GM21360 (cell line): ENCODE data around the gene CCDC57.

ENCODE experiments used
- ATAC-seq: cut with Tn5 transposase; IDR thresholded peaks from one replicate; pipeline ENCODE4 v1.9.1; 2021; ENCODE audit warnings: mild to moderate bottlenecking, moderate library complexity; ENCODE audit not compliant: unreplicated experiment

CCDC57 gene

DNA sequence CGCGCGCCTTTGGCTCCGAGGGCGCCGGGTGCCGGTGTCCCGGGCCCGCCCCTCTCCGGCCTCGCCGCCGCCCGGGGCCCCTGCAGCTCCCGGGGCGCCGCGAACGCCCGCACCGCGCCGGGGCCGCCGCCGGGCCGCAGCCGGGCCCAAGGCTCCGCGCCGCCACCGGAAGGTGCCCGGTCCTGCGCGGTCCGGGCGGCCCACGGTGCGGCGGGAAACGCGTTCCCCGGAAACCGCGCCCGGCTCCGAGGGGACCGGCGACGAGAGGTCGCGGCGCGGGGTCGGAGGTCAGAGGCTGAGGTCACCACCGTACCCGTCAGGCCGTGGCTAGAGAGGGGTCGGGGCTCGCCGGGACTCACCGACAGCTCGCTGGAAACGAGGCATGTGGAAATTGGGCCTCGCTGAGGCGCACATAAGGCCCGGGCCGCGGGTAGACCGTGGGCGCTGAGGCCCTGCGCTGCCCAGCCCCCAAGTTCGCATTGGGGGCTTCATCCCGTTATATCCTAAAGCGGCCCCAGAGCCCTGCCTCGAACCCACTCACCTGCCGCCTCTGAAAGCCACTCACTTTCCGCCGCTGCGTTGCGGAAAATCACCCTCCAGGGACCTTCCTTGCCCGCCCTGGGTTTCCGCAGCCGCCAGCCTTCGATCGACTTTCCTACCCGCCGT, 146.9 kb downstream of the CCDC57 start, which contains the start of gene DUS1L:
Gene DUS1L (minus strand): TSS at position 167 of the 666 bp plus-strand sequence. CDS start 745 bp downstream, outside the sequence.
- ATAC-seq = peak; percentile 75

DNA sequence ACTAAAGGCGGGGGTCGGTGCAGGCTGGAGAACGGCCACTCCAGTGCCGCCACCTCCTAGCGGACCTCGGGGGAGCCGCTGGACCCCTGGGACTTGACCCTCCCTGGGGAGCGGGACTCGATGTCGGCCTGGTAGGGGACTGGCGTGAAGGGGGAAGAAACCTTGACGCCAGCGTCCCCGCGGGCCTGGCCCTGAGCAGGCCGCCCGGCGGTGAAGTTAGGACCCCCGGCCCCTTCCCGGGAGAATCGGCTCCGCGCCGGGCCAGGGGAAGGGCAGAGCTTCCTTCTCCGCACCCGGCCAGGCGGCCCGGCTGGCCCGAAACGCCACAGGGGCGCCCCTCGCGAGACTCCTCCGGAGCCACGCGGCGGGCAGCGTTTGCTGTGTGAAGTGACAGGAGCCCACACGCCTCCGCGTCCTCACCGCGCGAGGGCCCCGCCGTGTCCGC, 147.4 kb downstream of the CCDC57 start:
- ATAC-seq = peak; percentile 38

DNA sequence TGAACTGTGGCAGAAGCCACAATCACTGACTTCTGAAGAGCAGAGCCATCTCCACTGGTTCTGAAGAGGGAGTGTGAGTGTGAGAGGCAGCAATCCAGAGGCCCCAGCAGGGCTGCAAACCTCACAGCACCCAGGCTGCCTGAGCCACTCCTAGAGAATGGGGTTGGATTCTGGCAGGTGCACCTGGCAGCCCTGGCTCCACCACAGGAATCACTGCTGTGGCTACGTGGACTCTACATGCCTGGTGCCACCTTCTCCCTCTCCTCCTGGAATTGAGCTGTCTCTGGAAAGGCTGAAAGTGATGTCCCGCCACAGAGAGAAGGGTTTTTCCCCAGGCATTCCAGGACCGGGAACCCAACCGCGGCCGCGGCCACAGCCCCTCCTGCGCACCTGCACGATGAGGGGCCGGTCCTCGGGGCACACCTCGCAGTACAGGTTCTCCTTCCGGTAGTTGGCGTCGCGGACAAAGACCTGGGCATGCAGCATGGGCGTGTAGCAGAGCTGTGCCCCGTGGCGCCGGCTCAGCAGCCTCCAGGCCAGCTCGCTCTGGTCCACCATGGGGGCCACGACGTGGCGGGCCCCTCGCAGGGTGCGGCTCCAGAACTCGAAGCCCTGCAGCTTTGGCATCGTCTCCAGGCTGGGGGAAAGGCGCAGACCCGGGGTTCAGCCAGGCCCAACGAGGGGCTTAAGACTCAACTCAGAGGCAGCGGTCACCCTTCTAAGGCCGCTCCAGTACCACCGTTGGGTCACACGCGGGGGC, 148.0 kb downstream of the CCDC57 start:
- no peak for ATAC-seq

DNA sequence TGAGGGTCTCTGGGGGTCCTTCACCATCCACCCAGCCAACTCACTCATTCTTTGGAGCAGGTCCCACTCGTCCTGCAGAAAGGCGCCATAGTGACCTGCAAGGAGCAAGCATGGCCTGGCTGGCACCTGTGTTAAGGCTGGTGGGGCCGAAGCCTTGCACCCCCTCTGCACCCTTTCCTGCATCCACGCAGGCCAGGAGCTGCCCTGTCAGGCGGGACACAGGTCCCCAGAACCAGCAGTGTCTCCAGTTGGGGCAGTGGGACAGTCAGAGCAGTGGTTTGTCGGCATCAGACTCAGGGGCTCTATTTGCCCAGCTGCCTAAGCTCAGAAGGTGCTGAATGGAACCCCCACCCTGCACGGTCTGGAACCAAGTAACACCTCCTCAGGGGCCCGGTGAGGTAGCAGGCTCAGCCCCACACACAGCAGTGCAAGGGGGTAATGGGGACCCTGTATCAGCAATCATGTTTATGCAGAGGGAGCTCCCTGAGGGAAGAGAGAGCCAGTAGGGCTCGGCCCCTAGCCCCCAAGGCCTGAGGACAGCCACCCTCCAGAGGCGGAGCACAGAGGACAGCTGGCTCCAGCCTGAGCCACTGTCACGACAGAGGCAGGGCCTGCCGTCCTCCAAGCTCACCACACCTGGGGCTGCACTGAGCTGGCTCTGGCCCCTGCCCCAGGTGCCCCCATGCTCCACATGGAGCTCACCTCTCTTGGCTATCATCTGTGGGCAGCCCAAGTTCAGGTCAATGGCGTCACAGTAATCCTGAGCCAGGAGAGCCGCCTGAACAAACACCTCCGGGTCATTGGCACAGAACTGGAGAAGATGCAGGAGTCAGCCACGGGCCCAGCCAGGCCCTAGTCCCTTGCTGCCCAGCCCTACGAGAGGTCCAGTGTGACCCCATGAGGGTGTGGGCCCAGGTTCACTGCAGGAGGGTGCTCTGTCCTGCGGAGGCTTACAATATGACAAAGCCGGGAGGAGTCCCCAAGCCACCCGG, 148.9 kb downstream of the CCDC57 start:
- no peak for ATAC-seq

DNA sequence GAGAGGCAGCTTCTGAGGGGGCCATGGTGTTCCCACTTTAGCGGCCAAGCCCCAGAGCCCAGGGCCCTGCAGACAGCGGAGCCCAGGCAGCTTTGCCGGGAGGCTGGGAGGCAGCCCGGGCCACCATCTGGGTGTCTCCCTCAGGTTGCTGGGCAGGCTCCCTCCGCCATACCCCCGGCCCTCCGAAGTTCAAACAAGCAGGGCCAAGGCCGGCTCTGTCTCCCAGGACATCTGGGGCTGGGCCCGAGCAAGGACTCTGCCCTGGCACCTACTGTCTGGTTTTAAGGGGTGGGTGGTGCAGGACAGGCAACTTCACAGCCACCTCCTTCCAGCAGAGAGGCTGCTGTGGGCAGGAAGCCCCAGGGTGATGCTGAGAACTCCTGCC, 149.7 kb downstream of the CCDC57 start:
- ATAC-seq = no peak

DNA sequence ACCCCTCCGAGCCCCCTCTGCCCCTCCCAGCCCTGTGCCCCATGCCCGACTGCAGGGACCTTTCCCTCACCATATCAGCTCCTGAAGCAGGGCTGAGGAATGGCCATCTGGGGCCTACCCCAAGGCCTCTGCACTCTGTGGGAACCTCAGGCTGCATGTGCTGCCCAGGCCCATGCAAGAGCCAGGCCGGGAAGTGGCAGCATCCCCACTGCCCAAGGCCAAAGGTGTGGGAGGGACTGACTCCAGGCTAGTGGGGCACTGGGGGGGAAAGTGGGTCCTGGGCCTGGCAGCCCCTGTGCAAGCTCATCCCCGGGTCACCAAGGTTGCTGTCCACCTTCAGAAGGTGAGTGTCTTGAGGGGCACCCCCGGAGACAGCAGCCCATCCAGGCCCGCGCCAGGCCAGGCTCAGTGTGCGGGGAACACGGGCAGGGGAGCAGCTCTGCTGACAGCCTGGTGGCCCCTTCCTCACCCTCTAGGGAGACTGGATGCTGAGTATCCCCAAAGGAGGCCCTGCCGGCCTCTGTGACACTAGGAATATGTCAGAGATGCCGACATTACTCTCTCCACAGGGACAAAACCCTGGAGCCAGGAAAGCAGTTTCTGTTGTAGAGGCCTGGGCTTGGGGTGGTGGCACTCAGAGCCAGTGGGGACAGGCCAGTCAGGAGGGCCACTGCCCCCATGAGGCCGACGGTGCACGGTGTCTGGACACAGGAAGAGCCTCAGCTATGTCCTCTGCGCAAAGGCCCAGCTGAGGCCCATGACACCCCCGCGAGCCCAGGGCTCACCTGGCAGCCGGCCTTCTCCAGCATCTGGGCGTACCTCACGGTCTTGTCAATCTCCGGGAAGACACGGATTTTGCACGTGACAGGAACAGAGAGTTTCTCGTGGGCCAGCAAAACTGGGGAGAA, 150.3 kb downstream of the CCDC57 start:
- ATAC-seq = no peak

DNA sequence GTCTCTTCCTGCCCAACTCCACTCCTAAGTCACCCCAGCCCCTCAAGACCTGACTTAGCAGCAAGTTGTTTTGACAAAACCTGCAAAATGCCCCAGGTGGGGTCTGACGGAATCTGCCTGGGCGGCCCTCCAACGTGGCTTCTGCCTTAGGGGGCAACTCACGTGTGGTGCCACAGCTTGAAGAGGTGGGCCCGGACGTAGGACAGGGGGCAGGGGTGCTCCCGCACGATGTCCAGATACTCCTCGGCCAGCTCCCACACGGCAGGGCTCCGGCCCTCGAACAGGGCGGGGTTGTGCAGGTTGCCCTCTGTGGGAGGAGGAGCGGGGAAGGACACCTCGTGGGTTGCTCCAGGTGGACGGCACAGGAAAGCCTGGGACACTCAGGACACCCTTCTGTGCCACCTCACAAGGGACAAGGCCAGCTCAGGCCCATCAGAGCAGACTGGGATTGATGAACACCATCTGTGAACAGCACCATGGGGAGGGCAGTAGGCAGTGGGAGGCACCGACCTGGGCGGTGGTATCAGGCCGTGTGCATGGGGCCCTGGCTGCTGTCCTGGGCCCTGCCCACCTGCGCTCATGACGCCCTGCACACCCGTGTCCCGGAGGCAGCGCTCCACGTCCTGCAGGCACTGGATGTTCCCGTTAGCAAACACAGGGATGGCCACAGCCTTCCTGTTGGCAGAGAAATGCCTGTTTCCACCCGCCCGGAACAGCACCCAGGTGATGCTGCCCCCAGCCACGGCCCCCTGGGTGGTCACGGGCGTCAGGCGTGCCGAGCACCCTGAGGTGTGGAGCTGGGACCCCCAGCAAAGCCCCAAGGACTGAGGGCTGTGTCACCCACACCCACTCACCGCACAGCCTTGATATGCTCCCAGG, 151.4 kb downstream of the CCDC57 start:
- no peak for ATAC-seq

DNA sequence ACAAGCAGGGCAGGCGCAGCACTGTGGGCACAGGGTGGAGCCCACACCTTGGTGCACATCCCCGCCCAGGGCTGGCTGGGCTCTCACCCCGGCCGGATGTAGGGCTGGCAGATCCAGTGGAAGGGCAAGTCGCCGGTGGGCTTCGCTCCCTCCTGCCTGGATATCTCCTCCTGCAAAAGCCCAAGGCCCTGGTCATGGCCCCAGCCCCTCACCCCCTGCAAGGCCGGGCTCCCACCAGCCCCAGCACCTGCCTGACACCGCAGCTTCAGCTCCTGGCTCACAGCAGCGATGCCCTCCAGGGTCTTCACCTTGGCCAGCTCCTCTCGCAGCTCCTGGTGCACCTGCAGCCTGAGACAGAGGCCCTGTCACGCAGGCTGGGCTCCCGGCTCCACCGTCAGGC, 152.0 kb downstream of the CCDC57 start:
- no peak for ATAC-seq

DNA sequence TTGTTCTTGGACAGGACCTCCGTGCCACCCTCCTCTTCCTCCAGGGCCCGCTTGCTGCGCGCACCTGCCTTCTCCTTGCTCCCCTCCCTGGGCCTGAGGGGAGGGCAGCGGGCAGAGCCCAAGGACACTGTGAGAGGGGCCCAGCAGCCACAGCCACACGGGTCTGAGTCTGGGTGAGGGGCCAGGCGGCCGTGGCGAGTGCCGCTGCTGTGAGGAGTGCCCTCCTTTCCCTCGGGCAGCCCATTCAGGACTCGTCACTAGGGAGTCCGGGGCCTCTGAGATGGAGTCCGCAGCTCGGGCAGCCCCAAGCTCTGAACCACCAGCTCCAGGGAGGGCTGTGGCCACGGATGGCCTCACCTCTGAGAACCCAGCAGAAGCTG, 152.7 kb downstream of the CCDC57 start:
- ATAC-seq = no peak

DNA sequence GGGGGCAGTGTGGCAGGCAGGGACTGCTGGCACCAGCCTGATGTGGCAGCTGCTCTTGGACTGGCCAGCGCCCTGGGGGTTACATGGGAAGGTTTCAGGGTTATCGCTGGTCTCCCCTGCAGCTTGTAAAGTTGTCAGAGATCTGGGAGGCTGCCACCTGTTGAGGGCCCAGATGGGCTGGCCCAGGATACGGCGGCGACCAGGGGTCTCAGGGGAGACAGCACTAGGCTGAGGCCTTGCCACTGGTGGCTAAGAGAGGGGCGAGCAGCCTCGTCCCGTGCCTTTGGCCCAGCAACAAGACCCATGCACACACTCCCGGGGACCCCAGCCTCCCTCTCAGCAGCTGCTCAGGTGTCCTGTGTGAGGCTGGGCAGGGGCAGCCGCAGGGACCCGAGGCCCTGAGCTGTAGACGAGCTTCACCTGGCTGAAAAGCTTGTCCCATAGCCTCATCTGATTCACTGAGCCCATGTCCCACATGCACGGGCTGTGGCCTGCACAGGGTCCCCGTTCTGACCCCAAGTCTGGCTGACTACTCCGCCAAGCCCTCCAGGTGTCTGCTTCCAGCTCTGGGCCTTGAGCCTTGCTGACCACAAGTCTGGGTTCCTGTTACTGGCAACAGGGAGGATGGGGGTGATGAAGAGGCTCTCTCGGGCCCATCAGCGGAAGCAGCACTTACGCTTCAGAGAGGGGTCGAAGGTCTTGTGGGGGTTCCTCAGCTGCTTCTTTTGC, 153.2 kb downstream of the CCDC57 start:
- no peak for ATAC-seq

DNA sequence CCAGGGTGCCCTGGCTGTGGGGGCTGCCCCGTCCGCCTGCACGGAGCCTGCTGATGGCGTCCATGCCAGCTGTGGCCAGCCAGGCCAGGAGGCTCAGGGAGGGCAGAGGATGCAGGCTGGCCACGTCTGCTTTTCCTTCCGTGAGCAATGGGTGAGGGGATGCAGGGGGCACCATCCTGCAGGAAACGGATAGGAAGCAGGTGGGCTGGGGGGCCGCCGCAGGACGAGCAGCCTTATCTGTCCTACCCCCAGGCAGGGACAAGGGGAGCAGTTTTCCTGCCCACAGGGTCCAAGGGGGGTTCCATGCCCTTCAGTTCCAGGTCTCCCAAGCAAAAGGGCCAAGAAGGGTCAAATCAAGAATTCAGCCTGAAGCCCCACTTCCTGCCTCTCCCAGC, 153.8 kb downstream of the CCDC57 start:
- no peak for ATAC-seq

DNA sequence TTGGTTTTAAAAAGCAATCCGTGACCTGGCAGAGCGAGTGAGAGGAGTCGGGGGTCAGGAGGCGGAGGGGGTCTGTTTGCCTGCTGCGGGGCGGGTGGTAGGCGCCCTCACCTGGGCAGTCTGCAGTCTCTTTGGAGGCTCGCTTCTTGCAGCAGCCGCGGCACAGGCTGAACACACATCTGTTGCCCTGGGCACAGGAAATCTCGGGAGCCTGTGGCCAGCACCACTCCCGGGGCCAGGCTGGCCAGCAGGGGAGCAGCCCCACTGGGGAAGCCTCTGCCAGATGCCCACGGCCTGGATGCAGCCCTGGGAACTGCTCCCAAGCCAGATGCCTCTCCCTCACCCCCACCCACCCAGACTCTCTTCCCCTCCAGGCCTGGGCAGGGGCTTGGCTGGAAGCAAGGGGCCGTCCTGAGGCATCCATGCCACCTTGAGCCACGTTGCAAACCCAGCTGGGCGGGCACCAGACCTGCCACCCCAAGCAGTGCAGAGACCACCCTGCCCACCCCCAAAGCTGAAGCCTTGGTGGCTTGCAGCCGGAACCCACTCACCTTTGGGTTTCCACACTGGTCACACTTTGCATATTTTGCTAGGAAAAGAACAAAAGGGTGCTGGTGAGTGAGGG, 154.3 kb downstream of the CCDC57 start:
- ATAC-seq = no peak

DNA sequence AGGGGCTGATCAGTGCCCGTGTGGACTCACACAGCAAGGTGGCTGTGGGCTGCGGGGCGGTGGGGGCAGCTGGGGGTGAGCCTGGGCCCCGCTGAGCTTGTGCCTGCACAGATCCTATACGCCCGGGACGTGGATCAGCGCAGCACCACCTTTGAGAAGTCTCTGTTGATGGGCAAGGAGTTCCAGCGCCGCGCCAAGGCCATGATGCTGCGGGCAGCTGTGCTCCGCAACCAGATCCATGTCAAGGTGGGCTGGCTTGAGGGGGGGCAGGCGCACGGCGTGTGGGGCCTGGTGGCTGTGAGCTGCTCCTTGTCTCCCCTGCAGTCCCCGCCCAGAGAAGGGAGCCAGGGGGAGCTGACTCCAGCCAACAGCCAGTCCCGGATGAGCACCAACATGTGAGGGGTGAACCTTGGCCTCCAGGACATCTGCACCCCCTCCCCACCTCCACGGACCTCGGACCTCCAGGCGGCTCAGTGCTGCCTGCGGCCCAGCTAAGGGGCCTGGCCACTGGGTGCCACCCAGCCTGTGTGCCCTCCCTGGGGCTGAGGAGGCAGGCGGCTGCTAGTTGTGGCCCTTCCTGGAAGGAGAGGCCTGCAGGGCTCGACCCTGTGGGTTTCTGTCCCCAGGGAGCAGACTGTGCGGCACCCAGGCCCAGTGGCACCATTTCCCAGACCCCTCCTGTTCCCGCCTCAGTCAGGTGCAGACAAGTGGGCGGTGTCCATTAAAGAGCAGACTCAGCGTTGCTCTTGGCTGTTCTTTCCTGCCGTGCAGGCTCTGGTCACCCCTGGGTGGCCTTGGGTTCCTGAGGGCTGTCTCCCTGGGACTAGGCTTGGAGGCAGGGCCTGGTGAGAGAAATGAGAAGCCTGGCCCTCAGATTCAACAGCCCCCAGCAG, 155.7 kb downstream of the CCDC57 start:
- ATAC-seq = no peak

DNA sequence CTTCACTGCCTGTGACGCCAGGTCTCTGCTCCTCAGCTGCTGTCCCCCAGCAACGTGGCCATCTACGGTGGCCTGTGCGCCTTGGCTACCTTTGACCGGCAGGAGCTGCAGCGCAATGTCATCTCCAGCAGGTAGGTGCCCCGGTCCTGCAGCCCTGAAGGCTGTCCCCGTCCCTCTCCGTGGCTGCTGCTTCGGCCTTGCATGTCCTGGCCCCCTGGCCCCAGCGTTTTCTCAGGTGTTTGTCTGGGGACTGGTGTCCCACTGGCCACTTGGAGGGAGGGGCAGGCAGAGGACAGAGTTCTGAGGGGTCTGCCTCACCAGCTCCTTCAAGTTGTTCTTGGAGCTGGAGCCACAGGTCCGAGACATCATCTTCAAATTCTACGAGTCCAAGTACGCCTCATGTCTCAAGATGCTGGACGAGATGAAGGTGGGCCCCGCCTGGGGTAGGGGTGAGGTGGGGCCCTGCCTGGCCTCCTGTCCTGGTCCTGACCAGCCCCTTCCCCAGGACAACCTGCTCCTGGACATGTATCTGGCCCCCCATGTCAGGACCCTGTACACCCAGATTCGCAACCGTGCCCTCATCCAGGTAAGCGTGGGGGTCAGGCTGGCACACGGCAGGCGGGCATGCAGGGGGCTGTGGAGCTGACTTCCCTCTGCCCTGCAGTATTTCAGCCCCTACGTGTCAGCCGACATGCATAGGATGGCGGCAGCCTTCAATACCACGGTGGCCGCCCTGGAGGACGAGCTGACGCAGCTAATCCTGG, 156.5 kb downstream of the CCDC57 start:
- ATAC-seq = no peak

DNA sequence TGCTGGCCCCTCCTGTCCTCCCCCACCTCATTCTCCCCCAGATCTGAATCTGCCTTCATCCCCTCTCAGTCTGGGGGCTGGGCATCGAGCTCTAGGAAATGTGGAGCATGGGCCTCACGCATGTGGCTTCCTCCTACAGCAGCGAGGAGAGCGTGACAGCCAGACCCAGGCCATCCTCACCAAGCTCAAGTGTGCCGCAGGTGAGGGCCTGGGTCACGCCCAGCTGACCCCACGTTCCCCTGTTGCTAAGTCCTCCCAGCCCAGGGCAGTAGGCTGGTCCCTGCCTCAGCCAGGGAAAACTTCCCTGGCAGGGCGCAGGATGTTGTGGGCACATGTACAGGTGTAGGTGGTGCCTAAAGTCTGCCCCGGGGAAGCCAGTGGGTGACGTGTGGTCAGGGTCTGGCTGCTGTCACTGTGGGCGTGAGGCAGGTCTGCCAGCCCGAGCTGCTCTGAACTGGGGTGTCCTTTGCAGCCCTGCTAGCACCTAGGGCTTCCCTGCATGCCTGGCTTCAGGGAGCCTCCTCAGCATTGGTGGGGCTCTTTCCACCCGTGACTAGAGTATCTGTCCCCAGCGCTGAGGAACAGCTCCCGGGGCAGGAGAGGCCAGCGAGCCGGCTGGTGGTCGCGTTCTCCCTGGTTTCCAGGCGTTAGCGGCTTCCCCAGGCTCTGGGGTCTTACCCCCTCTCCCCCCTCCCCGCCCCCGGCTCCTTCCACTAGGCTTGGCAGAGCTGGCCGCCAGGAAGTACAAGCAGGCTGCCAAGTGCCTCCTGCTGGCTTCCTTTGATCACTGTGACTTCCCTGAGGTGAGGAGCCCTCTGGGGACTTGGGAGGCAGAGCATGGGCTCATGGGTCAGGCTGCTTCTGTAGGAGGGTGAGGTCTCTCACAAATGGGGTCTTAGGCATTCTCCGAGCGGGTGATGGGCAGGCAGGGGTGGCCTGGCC, 157.3 kb downstream of the CCDC57 start:
- no peak for ATAC-seq
